Measurements from ENCODE around the gene LRMDA. TPM values are rescaled to one million over a fixed set of nuclear protein-coding genes. Genes with fewer than 3 reads are reported as not detected.
A peak's percentile ranks its signal among the peaks of the same experiment; 100 is the strongest.

Gene LRMDA
- total and polyA plus RNA-seq, 7 donors, result 2.8 to 22.2 (median 9.0) TPM

DNA sequence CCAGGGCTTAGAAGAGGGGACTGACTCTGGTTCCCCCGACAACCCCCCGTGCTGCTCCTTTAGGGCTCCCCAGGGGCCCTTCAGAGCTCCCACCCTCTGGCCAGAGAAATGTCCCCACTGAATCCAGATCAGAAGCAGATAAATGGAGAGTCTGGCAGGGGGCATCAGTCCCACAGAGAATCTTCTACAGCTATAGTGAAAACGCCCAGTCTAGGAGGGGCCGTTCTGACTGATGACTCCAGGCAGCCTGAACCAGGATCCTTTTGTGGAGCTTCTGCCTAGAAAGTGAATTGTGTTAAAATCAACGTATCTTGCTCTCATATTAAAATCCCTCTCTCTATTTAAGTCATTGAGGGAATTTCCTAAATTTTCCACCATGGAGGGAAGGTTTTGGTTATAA, 471.4 kb downstream of the LRMDA start:
- Histone ChIP-seq H3K27me3 (no peaks in the 10 kb centered on the region), H3K4me1 (no peaks in the 10 kb centered on the region), H3K9me3 (no peaks in the 10 kb centered on the region), H3K27ac (no peak overlapping the region), H3K36me3 (no peaks in the 10 kb centered on the region), H3K4me3 (no peak overlapping the region)
- TF ChIP-seq EP300 (IDR thresholded peaks at IDR 0.05), result no peak
- TF ChIP-seq POLR2AphosphoS5 (IDR thresholded peaks at IDR 0.05), result no peak
- TF ChIP-seq POLR2A (IDR thresholded peaks at IDR 0.05), result no peak
- TF ChIP-seq CTCF (IDR thresholded peaks at IDR 0.05), result no peak
- intact Hi-C loops (cut with DNase I), result no loop called here
- WGBS, 2 donors, result 81 to 93% methylated on average over 5 of the region's 5 CpGs
- no peak for DNase-seq

DNA sequence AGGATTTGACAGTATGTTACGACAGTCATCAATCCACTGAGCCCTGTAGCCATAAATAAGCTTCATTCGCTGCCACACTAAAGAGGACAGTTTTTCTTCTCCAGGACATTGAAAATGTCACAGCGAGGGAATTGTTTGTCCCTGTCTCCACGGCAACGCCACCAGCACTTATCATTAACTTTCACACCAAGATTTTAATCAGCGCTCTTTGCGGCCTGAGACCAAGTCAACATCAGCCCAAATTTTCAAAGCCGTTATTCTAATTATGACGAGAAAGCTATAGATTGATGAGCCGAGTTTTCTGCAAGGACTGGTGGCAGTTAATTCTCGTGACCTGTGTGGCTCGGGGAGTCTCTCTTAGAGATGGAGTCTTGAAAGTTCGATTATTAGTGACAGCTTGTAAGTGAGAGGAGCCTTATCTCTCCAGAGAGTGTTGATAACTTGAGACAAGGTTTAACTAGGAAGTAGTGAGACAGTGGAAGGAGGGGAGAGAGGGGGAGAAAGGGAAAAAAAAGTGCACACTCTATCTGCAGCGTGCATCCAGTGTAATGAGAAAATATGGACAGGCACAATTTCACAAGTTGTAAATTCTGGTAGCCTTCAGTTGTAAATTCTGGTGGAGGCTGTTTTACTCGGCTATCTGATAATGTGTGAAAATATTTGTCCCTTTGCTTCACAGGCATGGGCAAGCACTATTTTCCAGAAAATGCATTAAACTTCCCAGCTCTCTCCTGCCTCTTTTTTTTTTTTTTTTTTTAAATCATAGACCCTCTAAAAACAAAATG, 473.3 kb downstream of the LRMDA start:
- H3K36me3 ChIP-seq, result no peaks in the 10 kb centered on the region
- H3K4me1 ChIP-seq, result no peaks in the 10 kb centered on the region
- intact Hi-C loops (cut with DNase I), result no loop called here
- TF ChIP-seq CTCF (IDR thresholded peaks at IDR 0.05) (no peak), POLR2A (IDR thresholded peaks at IDR 0.05) (no peak), EP300 (IDR thresholded peaks at IDR 0.05) (no peak)
- no peak for DNase-seq
- H3K27me3 ChIP-seq, result no peaks in the 10 kb centered on the region
- H3K4me3 ChIP-seq, result no peak overlapping the region
- H3K27ac ChIP-seq, result no peak overlapping the region
- no peaks in the 10 kb centered on the region for H3K9me3 ChIP-seq
- WGBS, 2 donors, result 39 to 41% methylated on average over 15 of the region's 15 CpGs

- DNase-seq, result no peak
- TF ChIP-seq EP300 (IDR thresholded peaks at IDR 0.05), result no peak
- TF ChIP-seq POLR2AphosphoS5 (IDR thresholded peaks at IDR 0.05), result no peak
- TF ChIP-seq POLR2A (IDR thresholded peaks at IDR 0.05), result no peak
- TF ChIP-seq CTCF (IDR thresholded peaks at IDR 0.05), result no peak
- H3K9me3 ChIP-seq, result no peaks in the 10 kb centered on the region
- H3K4me3 ChIP-seq, result no peak overlapping the region
- intact Hi-C loops (cut with DNase I), result no loop called here
- H3K4me1 ChIP-seq, result no peaks in the 10 kb centered on the region
- H3K27ac ChIP-seq, result no peak overlapping the region
- H3K27me3 ChIP-seq, result no peaks in the 10 kb centered on the region
- no peaks in the 10 kb centered on the region for H3K36me3 ChIP-seq
- 88 to 89% methylated on average over 4 of the region's 4 CpGs for WGBS, 2 donors
Measured at GRCh38 chr10:75905490-75905889, 474.1 kb downstream of the LRMDA start.

DNA sequence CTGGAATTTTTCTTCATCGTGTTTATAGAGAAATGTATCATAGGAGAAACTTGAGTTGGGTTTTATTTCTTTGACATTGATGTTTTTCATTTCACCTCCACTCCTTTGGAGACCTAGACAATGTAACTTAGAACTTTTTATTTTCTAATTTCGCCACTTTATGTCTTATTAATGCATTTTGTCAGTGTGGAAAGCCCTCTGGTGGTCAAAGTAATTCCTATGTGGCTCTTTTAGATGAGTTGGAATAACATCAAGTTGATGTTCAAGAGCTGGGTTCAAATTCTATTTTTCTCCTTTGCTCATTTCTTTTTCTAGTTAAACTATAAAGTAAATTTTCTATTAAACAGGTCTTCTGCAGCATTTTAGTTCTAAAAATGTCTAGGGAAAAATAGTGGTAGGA, 478.6 kb downstream of the LRMDA start:
- 47 to 63% methylated on average over 2 of the region's 2 CpGs for WGBS, 2 donors
- no peak for DNase-seq
- no peaks in the 10 kb centered on the region for H3K9me3 ChIP-seq
- H3K27ac ChIP-seq, result no peak overlapping the region
- TF ChIP-seq EP300 (IDR thresholded peaks at IDR 0.05), result no peak
- peak; percentile 21 to 62 (median 54) for TF ChIP-seq CTCF (IDR thresholded peaks at IDR 0.05)
- no peaks in the 10 kb centered on the region for H3K27me3 ChIP-seq
- no peaks in the 10 kb centered on the region for H3K4me1 ChIP-seq
- no peaks in the 10 kb centered on the region for H3K36me3 ChIP-seq
- H3K4me3 ChIP-seq, result no peak overlapping the region
- intact Hi-C loops (cut with DNase I), result loop anchor here (2.0 kb wide), 1 partner anchor 509 kb away; the partner anchor contains the start of gene ZNF503

DNA sequence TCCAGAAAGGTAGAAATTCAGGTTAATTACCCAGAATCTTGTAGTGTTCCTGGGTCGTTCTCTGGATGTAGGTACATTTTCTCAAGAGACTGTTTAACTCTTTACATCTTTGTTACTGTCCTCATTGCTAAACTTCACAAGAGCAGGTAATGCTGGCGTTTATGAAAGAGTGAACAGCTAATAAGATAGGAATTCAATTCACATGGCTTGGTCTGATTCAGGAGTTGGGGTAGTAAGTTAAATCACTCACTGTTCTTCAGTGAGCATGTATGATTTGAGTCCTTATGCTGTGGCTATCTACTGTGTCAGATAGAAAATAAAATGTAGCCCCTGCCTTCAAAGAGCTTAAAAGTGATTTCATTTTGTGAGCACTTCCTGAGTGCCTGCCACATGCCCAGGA, 480.0 kb downstream of the LRMDA start:
- Histone ChIP-seq H3K36me3 (no peaks in the 10 kb centered on the region), H3K4me1 (no peaks in the 10 kb centered on the region), H3K9me3 (no peaks in the 10 kb centered on the region), H3K27me3 (no peaks in the 10 kb centered on the region), H3K27ac (no peak overlapping the region), H3K4me3 (no peak overlapping the region)
- TF ChIP-seq POLR2AphosphoS5 (IDR thresholded peaks at IDR 0.05) (no peak), POLR2A (IDR thresholded peaks at IDR 0.05) (no peak), EP300 (IDR thresholded peaks at IDR 0.05) (no peak), CTCF (IDR thresholded peaks at IDR 0.05) (no peak)
- DNase-seq, result no peak
- 85 to 86% methylated on average over 2 of the region's 2 CpGs for WGBS, 2 donors
- intact Hi-C loops (cut with DNase I), result loop anchor here (2.0 kb wide), 1 partner anchor 511 kb away; the partner anchor contains the start of gene ZNF503

Measured in sigmoid colon (tissue), 7 donors.